Muscle of leg (tissue), 11 donors: ENCODE results near the gene FCAMR. TPM values are rescaled to one million over a fixed set of nuclear protein-coding genes. Genes with fewer than 3 reads are reported as not detected.

Source experiments
- DNase-seq: peaks from one replicate; pipeline ENCODE4 v3.0.0; 2013
- H3K27ac ChIP-seq: one replicate; pipeline ENCODE4 v1.5.1; 2013; ENCODE audit warnings: mild to moderate bottlenecking, low read length, control low read depth
- H3K27me3 ChIP-seq: one replicate; pipeline ENCODE4 v1.6.1; 2013; ENCODE audit warnings: low read length; ENCODE audit not compliant: control insufficient read depth, insufficient read depth
- H3K36me3 ChIP-seq: one replicate; pipeline ENCODE4 v1.6.1; 2013; ENCODE audit warnings: low read length; ENCODE audit not compliant: control insufficient read depth, insufficient read depth
- H3K4me1 ChIP-seq: one replicate; pipeline ENCODE4 v1.6.1; 2013; ENCODE audit warnings: low read length; ENCODE audit not compliant: control insufficient read depth, insufficient read depth
- H3K4me3 ChIP-seq: one replicate; pipeline ENCODE4 v1.5.1; 2013; ENCODE audit warnings: low read length, control low read depth
- H3K9me3 ChIP-seq: replicated peaks from 2 replicates; pipeline ENCODE4 v1.6.1; 2013; ENCODE audit warnings: low read depth, low read length; ENCODE audit not compliant: control insufficient read depth
- WGBS: methylation state at CpG from one replicate; pipeline ENCODE4 v1.1.5; 2013; ENCODE audit warnings: missing lambda C conversion rate; ENCODE audit not compliant: insufficient coverage; 5-methylcytosine and 5-hydroxymethylcytosine counted together
- polyA plus RNA-seq, 8 donors: library from polyadenylated mRNA; unstranded; fragments of 120-200 nt; gene quantifications; one replicate each; pipeline versions ENCODE4 v1.2.1 to v1.2.3, GENCODE V29; 2013; ENCODE audit warnings: inconsistent platforms in 1 of 8, low replicate concordance in 1 of 8; ENCODE audit not compliant: insufficient read length in 8 of 8, insufficient read depth in 1 of 8
- total RNA-seq: library from RNA; stranded (reverse); fragments of 120-200 nt; gene quantifications from one replicate; pipeline ENCODE4 v1.2.4, GENCODE V29; 2013

Gene FCAMR
- total and polyA plus RNA-seq, 9 donors, result 0.16 TPM; not detected in 8

- WGBS, result no CpG with 5 or more reads among the region's 1 CpG
- no peaks in the 10 kb centered on the region for H3K36me3 ChIP-seq
These were observed 5.0 kb upstream of the FCAMR start for GRCh38 chr1:206975306-206975705.

GRCh38 chr1:206974140-206974539 is 3.9 kb upstream of the FCAMR start:
- no peaks in the 10 kb centered on the region for H3K4me1 ChIP-seq
- H3K36me3 ChIP-seq, result no peaks in the 10 kb centered on the region
- no peaks in the 10 kb centered on the region for H3K27me3 ChIP-seq
- no peaks in the 10 kb centered on the region for H3K9me3 ChIP-seq
- no peak overlapping the region for H3K4me3 ChIP-seq
- no peak overlapping the region for H3K27ac ChIP-seq
- 50% methylated on average over 1 of the region's 3 CpGs for WGBS
- DNase-seq, result no peak

More at GRCh38 chr1:206975306-206975705, 5.0 kb upstream of the FCAMR start:
- Histone ChIP-seq H3K9me3 (no peaks in the 10 kb centered on the region), H3K27ac (no peak overlapping the region), H3K27me3 (no peaks in the 10 kb centered on the region), H3K4me1 (no peaks in the 10 kb centered on the region), H3K4me3 (no peak overlapping the region)
- DNase-seq, result no peak

- Histone ChIP-seq H3K27ac (no peak overlapping the region), H3K9me3 (no peaks in the 10 kb centered on the region), H3K27me3 (no peaks in the 10 kb centered on the region), H3K36me3 (no peaks in the 10 kb centered on the region), H3K4me3 (no peak overlapping the region), H3K4me1 (no peaks in the 10 kb centered on the region)
- no CpG with 5 or more reads among the region's 2 CpGs for WGBS
- DNase-seq, result no peak
These were observed 2.5 kb upstream of the FCAMR start for GRCh38 chr1:206972728-206973127.

GRCh38 chr1:206971029-206971655 is 882 bp upstream of the FCAMR start:
- H3K27ac ChIP-seq, result no peak overlapping the region
- H3K9me3 ChIP-seq, result no peaks in the 10 kb centered on the region
- no peaks in the 10 kb centered on the region for H3K36me3 ChIP-seq
- H3K4me1 ChIP-seq, result no peaks in the 10 kb centered on the region
- H3K27me3 ChIP-seq, result no peaks in the 10 kb centered on the region
- WGBS, result 60% methylated on average over 1 of the region's 2 CpGs
- H3K4me3 ChIP-seq, result no peak overlapping the region
- DNase-seq, result peak; percentile 23

- no peaks in the 10 kb centered on the region for H3K27me3 ChIP-seq
- WGBS, result 67% methylated on average over 1 of the region's 5 CpGs
- no peaks in the 10 kb centered on the region for H3K4me1 ChIP-seq
- H3K36me3 ChIP-seq, result no peaks in the 10 kb centered on the region
- H3K9me3 ChIP-seq, result no peaks in the 10 kb centered on the region
- no peak overlapping the region for H3K27ac ChIP-seq
- no peak overlapping the region for H3K4me3 ChIP-seq
- no peak for DNase-seq
These were observed 1.2 kb downstream of the FCAMR start for GRCh38 chr1:206969090-206969489.

GRCh38 chr1:206967096-206967849 is 3.0 kb downstream of the FCAMR start:
- no peaks in the 10 kb centered on the region for H3K9me3 ChIP-seq
- no peaks in the 10 kb centered on the region for H3K27me3 ChIP-seq
- no peaks in the 10 kb centered on the region for H3K36me3 ChIP-seq
- H3K27ac ChIP-seq, result no peak overlapping the region
- DNase-seq, result peak; percentile 63
- no peak overlapping the region for H3K4me3 ChIP-seq
- 78% methylated on average over 3 of the region's 8 CpGs for WGBS
- no peaks in the 10 kb centered on the region for H3K4me1 ChIP-seq

- Histone ChIP-seq H3K4me3 (no peak overlapping the region), H3K27ac (no peak overlapping the region), H3K4me1 (no peaks in the 10 kb centered on the region), H3K27me3 (no peaks in the 10 kb centered on the region), H3K36me3 (no peaks in the 10 kb centered on the region), H3K9me3 (no peaks in the 10 kb centered on the region)
- 80% methylated on average over 1 of the region's 2 CpGs for WGBS
- no peak for DNase-seq
These were observed 4.5 kb downstream of the FCAMR start for GRCh38 chr1:206965781-206966180.

- H3K36me3 ChIP-seq, result no peaks in the 10 kb centered on the region
- DNase-seq, result no peak
- H3K9me3 ChIP-seq, result no peaks in the 10 kb centered on the region
- WGBS, result 100% methylated on average over 1 of the region's 1 CpG
- no peak overlapping the region for H3K27ac ChIP-seq
- no peak overlapping the region for H3K4me3 ChIP-seq
- H3K27me3 ChIP-seq, result no peaks in the 10 kb centered on the region
- H3K4me1 ChIP-seq, result no peaks in the 10 kb centered on the region
These were observed 6.5 kb downstream of the FCAMR start for GRCh38 chr1:206963740-206964139.

- Histone ChIP-seq H3K27me3 (no peaks in the 10 kb centered on the region), H3K36me3 (no peaks in the 10 kb centered on the region), H3K4me3 (no peak overlapping the region), H3K4me1 (no peaks in the 10 kb centered on the region), H3K27ac (no peak overlapping the region), H3K9me3 (no peaks in the 10 kb centered on the region)
- DNase-seq, result no peak
- no CpG with 5 or more reads among the region's 5 CpGs for WGBS
These were observed 7.0 kb downstream of the FCAMR start for GRCh38 chr1:206963119-206963712.

GRCh38 chr1:206962272-206962671 is 8.0 kb downstream of the FCAMR start:
- WGBS, result 83% methylated on average over 6 of the region's 7 CpGs
- Histone ChIP-seq H3K27ac (no peak overlapping the region), H3K4me3 (no peak overlapping the region), H3K27me3 (no peaks in the 10 kb centered on the region), H3K4me1 (no peaks in the 10 kb centered on the region), H3K36me3 (no peaks in the 10 kb centered on the region), H3K9me3 (no peaks in the 10 kb centered on the region)
- no peak for DNase-seq
